CD4-positive, alpha-beta T cell treated with Interferon alpha-2 for 1 hour (primary cell): ENCODE data around the gene TFAP2B.

Experiments
- DNase-seq, 2 donors: peaks; one replicate each; pipeline ENCODE4 v3.0.0-alpha.2; 2020 to 2022

The TFAP2B gene

GRCh38 chr6:50818673-50819072, at the start of gene TFAP2B:
TFAP2B (plus strand) TSS chr6:50818871; CDS start chr6:50818892, 21 bp downstream.
- no peak for DNase-seq

GRCh38 chr6:50778696-50779095, 40.0 kb upstream of the TFAP2B start:
- DNase-seq, result no peak

GRCh38 chr6:50780382-50780781, 38.3 kb upstream of the TFAP2B start:
- no peak for DNase-seq

- no peak for DNase-seq
Observed at GRCh38 chr6:50785921-50786320, 32.8 kb upstream of the TFAP2B start.

GRCh38 chr6:50791900-50792508, 26.7 kb upstream of the TFAP2B start:
- peak in 1 of 2 donors; percentile 7 for DNase-seq

GRCh38 chr6:50792771-50793170, 25.9 kb upstream of the TFAP2B start:
- DNase-seq, result no peak

GRCh38 chr6:50795574-50795973, 23.1 kb upstream of the TFAP2B start:
- DNase-seq, result no peak

- DNase-seq, result no peak
Observed at GRCh38 chr6:50804283-50804682, 14.4 kb upstream of the TFAP2B start.

GRCh38 chr6:50807035-50807434, 11.6 kb upstream of the TFAP2B start:
- DNase-seq, result no peak

- no peak for DNase-seq
Observed at GRCh38 chr6:50815436-50816114, 3.1 kb upstream of the TFAP2B start.

GRCh38 chr6:50816115-50816675, 2.5 kb upstream of the TFAP2B start:
- DNase-seq, result peak; percentile 42 to 48

GRCh38 chr6:50816947-50817645, 1.6 kb upstream of the TFAP2B start:
- no peak for DNase-seq

- DNase-seq, result no peak
Observed at GRCh38 chr6:50817646-50817950, 1.1 kb upstream of the TFAP2B start.

GRCh38 chr6:50818020-50818419, 651 bp upstream of the TFAP2B start:
- no peak for DNase-seq

GRCh38 chr6:50819466-50819903, 814 bp downstream of the TFAP2B start:
- DNase-seq, result no peak

- DNase-seq, result no peak
Observed at GRCh38 chr6:50819904-50820868, 1.5 kb downstream of the TFAP2B start.

GRCh38 chr6:50820869-50821264, 2.2 kb downstream of the TFAP2B start:
- DNase-seq, result no peak

GRCh38 chr6:50821441-50822077, 2.9 kb downstream of the TFAP2B start:
- no peak for DNase-seq

GRCh38 chr6:50822078-50822476, 3.4 kb downstream of the TFAP2B start:
- DNase-seq, result no peak

- no peak for DNase-seq
Observed at GRCh38 chr6:50823094-50823920, 4.6 kb downstream of the TFAP2B start.

GRCh38 chr6:50824552-50824951, 5.9 kb downstream of the TFAP2B start:
- no peak for DNase-seq
